SK-N-SH treated with all-trans-retinoic acid at 6 μM for 48 hours (cell line): ENCODE measurements around the gene PFN4.

Experiments
- CSRNP3 ChIP-seq: fragments of 250-450 bp; sonication (Bioruptor Pico); IDR thresholded peaks from 2 replicates; pipeline ENCODE4 v1.5.1; 2021; ENCODE audit warnings: mild to moderate bottlenecking, moderate library complexity
- ESRRG ChIP-seq: fragments of 250-450 bp; sonication (Bioruptor Pico); IDR thresholded peaks from 2 replicates; pipeline ENCODE4 v1.6.1; 2021; ENCODE audit warnings: mild to moderate bottlenecking
- GLIS3 ChIP-seq: fragments of 250-450 bp; sonication (Bioruptor Pico); IDR thresholded peaks from 2 replicates; pipeline ENCODE4 v1.5.0; 2020; ENCODE audit warnings: mild to moderate bottlenecking, moderate library complexity
- OSR1 ChIP-seq: fragments of 250-450 bp; sonication (Bioruptor Pico); IDR thresholded peaks from 2 replicates; pipeline ENCODE4 v1.8.0; 2022; ENCODE audit warnings: moderate library complexity, mild to moderate bottlenecking, inconsistent platforms
- PATZ1 ChIP-seq: fragments of 250-450 bp; sonication (Bioruptor Pico); IDR thresholded peaks from 2 replicates; pipeline ENCODE4 v1.8.0; 2020; ENCODE audit warnings: mild to moderate bottlenecking, moderate library complexity, borderline replicate concordance
- RARB ChIP-seq: fragments of 250-450 bp; sonication (Bioruptor Pico); IDR thresholded peaks from 2 replicates; pipeline ENCODE4 v1.8.0; 2021; ENCODE audit warnings: mild to moderate bottlenecking, moderate library complexity
- ZC3H10 ChIP-seq: fragments of 250-450 bp; sonication (Bioruptor Pico); IDR thresholded peaks from 2 replicates; pipeline ENCODE4 v1.5.1; 2021; ENCODE audit warnings: mild to moderate bottlenecking, moderate library complexity
- ZFP3 ChIP-seq: fragments of 250-450 bp; sonication (Bioruptor Pico); IDR thresholded peaks from 2 replicates; pipeline ENCODE4 v1.5.0; 2020; ENCODE audit warnings: mild to moderate bottlenecking, moderate library complexity
- ZFP30 ChIP-seq: fragments of 450-650 bp; formaldehyde crosslinking; IDR thresholded peaks from 2 replicates; pipeline ENCODE4 v1.5.0; 2022; ENCODE audit warnings: mild to moderate bottlenecking, moderate library complexity
- TF ChIP-seq, protein P1 (sequence below): fragments of 250-450 bp; sonication (Bioruptor Pico); IDR thresholded peaks from 2 replicates; pipeline ENCODE4 v1.8.0; 2021; ENCODE audit warnings: low read depth, mild to moderate bottlenecking, moderate library complexity, borderline replicate concordance

- TF ChIP-seq PATZ1 (CRISPR knock-in tag) (no peak), ZC3H10 (CRISPR knock-in tag) (no peak), ZFP30 (no peak), GLIS3 (CRISPR knock-in tag) (no peak), ZFP3 (no peak), OSR1 (CRISPR knock-in tag) (no peak), RARB (CRISPR knock-in tag) (no peak), ESRRG (no peak), CSRNP3 (CRISPR knock-in tag) (no peak)
- TF ChIP-seq, protein P1, sequence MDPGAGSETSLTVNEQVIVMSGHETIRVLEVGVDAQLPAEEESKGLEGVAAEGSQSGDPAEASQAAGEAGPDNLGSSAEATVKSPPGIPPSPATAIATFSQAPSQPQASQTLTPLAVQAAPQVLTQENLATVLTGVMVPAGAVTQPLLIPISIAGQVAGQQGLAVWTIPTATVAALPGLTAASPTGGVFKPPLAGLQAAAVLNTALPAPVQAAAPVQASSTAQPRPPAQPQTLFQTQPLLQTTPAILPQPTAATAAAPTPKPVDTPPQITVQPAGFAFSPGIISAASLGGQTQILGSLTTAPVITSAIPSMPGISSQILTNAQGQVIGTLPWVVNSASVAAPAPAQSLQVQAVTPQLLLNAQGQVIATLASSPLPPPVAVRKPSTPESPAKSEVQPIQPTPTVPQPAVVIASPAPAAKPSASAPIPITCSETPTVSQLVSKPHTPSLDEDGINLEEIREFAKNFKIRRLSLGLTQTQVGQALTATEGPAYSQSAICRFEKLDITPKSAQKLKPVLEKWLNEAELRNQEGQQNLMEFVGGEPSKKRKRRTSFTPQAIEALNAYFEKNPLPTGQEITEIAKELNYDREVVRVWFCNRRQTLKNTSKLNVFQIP (CRISPR knock-in tag): no peak
These were observed 40.5 kb upstream of the PFN4 start for GRCh38 chr2:24163601-24164000.
